Hepatocyte (in vitro differentiated cells): ENCODE data around the gene CSH1. TPM values are rescaled to one million over a fixed set of nuclear protein-coding genes. Genes with fewer than 3 reads are reported as not detected.
"Not testable (repeated sequence)": the region's sequence is repeated elsewhere in the genome, so short reads cannot be mapped to it uniquely, and the experiment has no call there.

Experiments
- DNase-seq: peaks from one replicate; pipeline ENCODE4 v3.0.0-alpha.2; 2016; ENCODE audit warnings: low spot score
- H2AFZ ChIP-seq: fragments of 200-600 bp; sonication (generic); 2 replicates; pipeline ENCODE4 v1.6.0; 2016; ENCODE audit warnings: antibody characterized with exemption, mild to moderate bottlenecking
- H3K27ac ChIP-seq: fragments of 200-600 bp; sonication (generic); 2 replicates; pipeline ENCODE4 v1.5.1; 2016; ENCODE audit warnings: mild to moderate bottlenecking
- H3K27me3 ChIP-seq: fragments of 200-600 bp; sonication (generic); 2 replicates; pipeline ENCODE4 v1.6.1; 2016
- H3K36me3 ChIP-seq: fragments of 200-600 bp; sonication (generic); replicated peaks from 2 replicates; pipeline ENCODE4 v1.5.1; 2016; ENCODE audit warnings: low read depth; ENCODE audit not compliant: insufficient read depth
- H3K4me1 ChIP-seq: fragments of 200-600 bp; sonication (generic); 2 replicates; pipeline ENCODE4 v1.5.1; 2016; ENCODE audit warnings: mild to moderate bottlenecking, moderate library complexity; ENCODE audit not compliant: insufficient read depth
- H3K4me2 ChIP-seq: fragments of 200-600 bp; sonication (generic); 2 replicates; pipeline ENCODE4 v1.6.0; 2016
- H3K4me3 ChIP-seq: fragments of 200-600 bp; sonication (generic); 2 replicates; pipeline ENCODE4 v1.5.1; 2016; ENCODE audit warnings: mild to moderate bottlenecking
- H3K79me2 ChIP-seq: fragments of 200-600 bp; sonication (generic); 2 replicates; pipeline ENCODE4 v1.6.0; 2017; ENCODE audit warnings: mild to moderate bottlenecking
- H3K9me2 ChIP-seq: fragments of 200-600 bp; sonication (generic); replicated peaks from 2 replicates; pipeline ENCODE4 v1.6.0; 2017; ENCODE audit warnings: mild to moderate bottlenecking; ENCODE audit not compliant: insufficient read depth
- H3K9me3 ChIP-seq: fragments of 200-600 bp; sonication (generic); 2 replicates; pipeline ENCODE4 v1.5.1; 2016; ENCODE audit warnings: low read depth, mild to moderate bottlenecking
- H4K20me1 ChIP-seq: fragments of 200-600 bp; sonication (generic); 2 replicates; pipeline ENCODE4 v1.6.0; 2016; ENCODE audit warnings: mild to moderate bottlenecking; ENCODE audit not compliant: insufficient read depth, poor library complexity, severe bottlenecking
- EZH2 ChIP-seq: fragments of 200-600 bp; sonication (generic); IDR thresholded peaks from 2 replicates; pipeline ENCODE4 v1.6.1; 2016; ENCODE audit warnings: antibody characterized with exemption, mild to moderate bottlenecking, borderline replicate concordance
- EZH2phosphoT487 ChIP-seq: fragments of 200-600 bp; sonication (generic); IDR thresholded peaks from one replicate; pipeline ENCODE4 v1.6.1; 2018; ENCODE audit warnings: antibody characterized with exemption, mild to moderate bottlenecking, low read depth, moderate library complexity; ENCODE audit not compliant: unreplicated experiment, severe bottlenecking
- WGBS: methylation state at CpG from one replicate; pipeline ENCODE4 v1.1.6; 2016; ENCODE audit warnings: low lambda C conversion rate; ENCODE audit errors: missing lambda C conversion rate; 5-methylcytosine and 5-hydroxymethylcytosine counted together
- polyA plus RNA-seq: library from polyadenylated mRNA; unstranded; fragments of >200 nt; fragmentation: Nextera tagmentation; extraction: Ambion mirVana; gene quantifications from 2 replicates; pipeline ENCODE4 v1.2.1, GENCODE V29; 2016
- total RNA-seq: library from RNA; depleted of rRNA; stranded (reverse); fragments of >200 nt; gene quantifications from 2 replicates; pipeline ENCODE4 v1.2.3, GENCODE V29; 2014
- TF ChIP-seq, protein P1 (sequence below): fragments of 200-600 bp; sonication (generic); IDR thresholded peaks from 2 replicates; pipeline ENCODE4 v1.5.1; 2016; ENCODE audit warnings: antibody characterized with exemption, mild to moderate bottlenecking; ENCODE audit not compliant: poor library complexity

CSH1 gene
- total and polyA plus RNA-seq, 2 experiments from 2014 or later, result 1.1 TPM; not detected in 1

DNA sequence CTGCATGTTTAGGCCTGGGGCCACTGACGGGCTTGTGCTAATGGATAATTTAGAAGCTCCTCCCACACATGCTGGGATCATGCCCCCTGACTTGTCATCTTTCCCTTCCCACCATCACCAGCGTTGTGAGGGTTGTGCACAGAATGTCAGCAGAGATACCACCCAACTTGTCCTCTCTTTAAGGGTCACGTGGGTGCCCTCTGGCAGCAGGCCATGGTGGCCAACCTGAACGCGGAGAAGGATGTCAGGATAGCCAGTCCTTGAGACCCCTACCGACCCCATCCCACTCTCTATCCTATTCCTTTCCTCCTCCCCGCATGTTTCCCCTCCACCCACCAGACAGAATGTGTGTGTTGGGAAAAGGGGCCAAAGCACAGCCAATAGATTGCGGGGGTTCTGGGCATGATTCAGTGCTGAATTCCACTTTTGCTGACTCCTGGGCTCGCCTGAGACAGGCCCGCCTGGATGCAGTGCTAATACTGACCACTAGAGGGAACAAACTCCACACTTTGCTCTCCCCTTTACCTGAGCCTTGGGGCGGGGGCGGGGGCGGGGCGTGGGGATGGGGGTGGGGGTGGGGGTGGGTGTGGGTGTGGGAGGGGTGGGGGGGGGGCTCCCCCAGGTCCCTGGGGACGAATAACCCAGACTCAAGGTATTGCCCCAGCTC is 14.3 kb downstream of the CSH1 start, which contains the start of gene GH2:
GH2 (minus strand) TSS at position 10 of the 667 bp plus-strand sequence. CDS start 143 bp downstream, outside the sequence.
- Histone ChIP-seq H3K79me2 (no peaks in the 10 kb centered on the region), H4K20me1 (no peaks in the 10 kb centered on the region), H3K4me3 (no peak within 1 kb of the TSS), H3K4me2 (no peak within 1 kb of the TSS), H2AFZ (no peak within 1 kb of the TSS), H3K27ac (no peak within 1 kb of the TSS), H3K9me2 (no peaks in the 10 kb centered on the region), H3K4me1 (no peaks in the 10 kb centered on the region), H3K27me3 (no peaks in the 10 kb centered on the region), H3K36me3 (no peaks in the 10 kb centered on the region), H3K9me3 (no peaks in the 10 kb centered on the region)
- DNase-seq, result peak; percentile 67
- TF ChIP-seq EZH2phosphoT487 (no peak), EZH2 (no peak)
- TF ChIP-seq, protein P1, sequence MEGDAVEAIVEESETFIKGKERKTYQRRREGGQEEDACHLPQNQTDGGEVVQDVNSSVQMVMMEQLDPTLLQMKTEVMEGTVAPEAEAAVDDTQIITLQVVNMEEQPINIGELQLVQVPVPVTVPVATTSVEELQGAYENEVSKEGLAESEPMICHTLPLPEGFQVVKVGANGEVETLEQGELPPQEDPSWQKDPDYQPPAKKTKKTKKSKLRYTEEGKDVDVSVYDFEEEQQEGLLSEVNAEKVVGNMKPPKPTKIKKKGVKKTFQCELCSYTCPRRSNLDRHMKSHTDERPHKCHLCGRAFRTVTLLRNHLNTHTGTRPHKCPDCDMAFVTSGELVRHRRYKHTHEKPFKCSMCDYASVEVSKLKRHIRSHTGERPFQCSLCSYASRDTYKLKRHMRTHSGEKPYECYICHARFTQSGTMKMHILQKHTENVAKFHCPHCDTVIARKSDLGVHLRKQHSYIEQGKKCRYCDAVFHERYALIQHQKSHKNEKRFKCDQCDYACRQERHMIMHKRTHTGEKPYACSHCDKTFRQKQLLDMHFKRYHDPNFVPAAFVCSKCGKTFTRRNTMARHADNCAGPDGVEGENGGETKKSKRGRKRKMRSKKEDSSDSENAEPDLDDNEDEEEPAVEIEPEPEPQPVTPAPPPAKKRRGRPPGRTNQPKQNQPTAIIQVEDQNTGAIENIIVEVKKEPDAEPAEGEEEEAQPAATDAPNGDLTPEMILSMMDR, result peak; percentile 42
- 55% methylated on average over 11 of the region's 15 CpGs for WGBS

- not testable (repeated sequence) for H3K36me3 ChIP-seq, H3K79me2 ChIP-seq, H2AFZ ChIP-seq, H3K9me3 ChIP-seq, H3K27me3 ChIP-seq, H3K4me1 ChIP-seq, H4K20me1 ChIP-seq, DNase-seq, H3K9me2 ChIP-seq, H3K27ac ChIP-seq, H3K4me3 ChIP-seq, H3K4me2 ChIP-seq
- 44% methylated on average over 11 of the region's 11 CpGs for WGBS
Measured at GRCh38 chr17:63881337-63881736, 15.0 kb downstream of the CSH1 start.

GRCh38 chr17:63880706-63881105 is 15.7 kb downstream of the CSH1 start:
- H3K9me3 ChIP-seq, result no peaks in the 10 kb centered on the region
- DNase-seq, result no peak

DNA sequence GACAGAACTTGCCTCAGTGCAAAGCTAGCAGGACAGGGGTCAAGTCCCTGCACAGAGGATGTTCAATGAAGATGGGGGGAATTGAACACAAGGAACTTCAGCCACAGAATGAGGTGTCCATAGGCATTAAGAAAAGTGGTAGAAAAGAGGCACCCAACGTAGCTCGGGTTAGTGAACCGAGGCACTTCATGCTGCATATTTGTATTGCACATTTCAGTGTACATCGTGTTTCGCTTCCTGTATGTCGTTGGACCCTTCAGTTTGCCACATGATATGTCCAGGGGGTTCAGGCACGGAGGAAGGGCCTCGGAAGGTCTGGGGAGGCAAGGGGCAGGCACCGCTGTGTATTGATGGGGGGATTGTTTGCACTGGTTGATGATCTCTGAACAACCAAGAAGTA is 18.0 kb downstream of the CSH1 start:
- H3K4me3 ChIP-seq, H3K27ac ChIP-seq, H3K4me1 ChIP-seq, H4K20me1 ChIP-seq, H2AFZ ChIP-seq, H3K9me3 ChIP-seq, H3K36me3 ChIP-seq, H3K9me2 ChIP-seq, DNase-seq, H3K79me2 ChIP-seq, H3K27me3 ChIP-seq, H3K4me2 ChIP-seq: not testable (repeated sequence)
- 91% methylated on average over 9 of the region's 9 CpGs for WGBS

More at GRCh38 chr17:63880706-63881105, 15.7 kb downstream of the CSH1 start:
- Histone ChIP-seq H3K4me2 (no peak overlapping the region), H3K79me2 (no peaks in the 10 kb centered on the region), H3K36me3 (no peaks in the 10 kb centered on the region), H3K4me1 (no peaks in the 10 kb centered on the region), H3K27ac (no peak overlapping the region), H3K4me3 (no peak overlapping the region), H3K9me2 (no peaks in the 10 kb centered on the region), H2AFZ (no peak overlapping the region), H3K27me3 (no peaks in the 10 kb centered on the region), H4K20me1 (no peaks in the 10 kb centered on the region)
- 85% methylated on average over 12 of the region's 12 CpGs for WGBS
- TF ChIP-seq EZH2 (no peak), EZH2phosphoT487 (no peak)
- TF ChIP-seq, protein P1, result no peak

DNA sequence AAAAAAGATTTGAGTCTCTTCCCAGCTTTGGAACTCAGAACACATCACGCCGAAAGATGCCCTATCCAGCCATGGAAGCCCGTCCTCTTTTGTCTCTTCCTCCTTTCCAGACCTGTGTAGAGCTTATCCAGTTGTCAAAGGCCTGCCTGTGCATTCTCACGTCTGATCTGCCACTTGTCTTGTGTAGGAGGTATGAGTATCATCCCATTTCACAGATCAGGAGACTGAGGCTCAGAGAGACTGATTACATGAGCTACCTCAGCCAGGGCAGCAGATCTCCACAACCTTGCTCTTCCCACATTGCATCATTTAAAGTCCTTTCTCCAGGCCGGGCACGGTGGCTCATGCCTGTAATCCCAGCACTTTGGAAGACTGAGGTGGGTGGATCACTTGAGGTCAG is 21.7 kb downstream of the CSH1 start:
- H2AFZ ChIP-seq, H4K20me1 ChIP-seq, H3K27me3 ChIP-seq, H3K27ac ChIP-seq, H3K4me1 ChIP-seq, H3K4me3 ChIP-seq, H3K36me3 ChIP-seq, DNase-seq, H3K4me2 ChIP-seq, H3K9me2 ChIP-seq, H3K9me3 ChIP-seq, H3K79me2 ChIP-seq: not testable (repeated sequence)
- WGBS, result 91% methylated on average over 6 of the region's 6 CpGs

- H3K27ac ChIP-seq, H2AFZ ChIP-seq: not testable (repeated sequence)
- 85% methylated on average over 6 of the region's 8 CpGs for WGBS
Measured at GRCh38 chr17:63874061-63874626, 22.2 kb downstream of the CSH1 start.

GRCh38 chr17:63873577-63873976 is 22.8 kb downstream of the CSH1 start, which contains the start of gene CSH2:
Gene CSH2, minus strand, starts transcription at chr17:63873677. Its CDS starts 63 bp downstream, at chr17:63873614.
- not testable (repeated sequence) for H3K4me3 ChIP-seq
- WGBS, result 86% methylated on average over 6 of the region's 7 CpGs

More at GRCh38 chr17:63874061-63874626, 22.2 kb downstream of the CSH1 start:
- H3K79me2 ChIP-seq, H3K4me1 ChIP-seq, H3K27me3 ChIP-seq, H3K9me2 ChIP-seq, H4K20me1 ChIP-seq, DNase-seq, H3K9me3 ChIP-seq, H3K4me3 ChIP-seq, H3K36me3 ChIP-seq, H3K4me2 ChIP-seq: not testable (repeated sequence)

More at GRCh38 chr17:63873577-63873976, 22.8 kb downstream of the CSH1 start, which contains the start of gene CSH2:
- not testable (repeated sequence) for H3K9me3 ChIP-seq, DNase-seq, H3K36me3 ChIP-seq, H3K4me2 ChIP-seq, H3K27ac ChIP-seq, H3K27me3 ChIP-seq, H3K4me1 ChIP-seq, H3K79me2 ChIP-seq, H2AFZ ChIP-seq, H3K9me2 ChIP-seq, H4K20me1 ChIP-seq
